Stimulated activated CD4-positive, alpha-beta T cell treated with anti-CD3 and anti-CD28 coated beads, Interleukin-4, amount 100 ng/mL, for 4 hours (primary cell): Measurements from ENCODE around the gene SPAG16.
"Not testable (repeated sequence)": the region's sequence is repeated elsewhere in the genome, so short reads cannot be mapped to it uniquely, and the experiment has no call there.

Experiments used
- DNase-seq, 2 experiments: peaks; one replicate each; pipeline ENCODE4 v3.0.0-alpha.2; 2020

Gene SPAG16

DNA sequence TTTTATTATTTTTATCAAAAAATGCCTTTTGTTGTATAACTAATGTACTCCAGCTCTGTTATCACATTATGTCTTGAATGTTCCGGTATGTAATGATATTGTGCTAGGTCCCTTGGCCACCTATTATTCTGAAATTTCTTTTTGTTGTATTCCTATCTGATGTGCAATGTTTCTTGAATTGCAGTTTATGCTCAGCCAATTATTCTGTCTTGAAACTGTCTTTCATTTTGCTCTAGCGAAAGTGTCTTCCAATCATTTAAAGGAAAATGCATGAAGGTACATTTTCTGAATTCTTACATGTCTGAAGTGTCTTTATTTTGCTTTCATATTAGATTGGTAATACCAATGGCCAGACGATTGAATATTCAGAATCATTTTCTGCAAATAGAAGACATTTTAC is 277.5 kb downstream of the SPAG16 start:
- DNase-seq = no peak

DNA sequence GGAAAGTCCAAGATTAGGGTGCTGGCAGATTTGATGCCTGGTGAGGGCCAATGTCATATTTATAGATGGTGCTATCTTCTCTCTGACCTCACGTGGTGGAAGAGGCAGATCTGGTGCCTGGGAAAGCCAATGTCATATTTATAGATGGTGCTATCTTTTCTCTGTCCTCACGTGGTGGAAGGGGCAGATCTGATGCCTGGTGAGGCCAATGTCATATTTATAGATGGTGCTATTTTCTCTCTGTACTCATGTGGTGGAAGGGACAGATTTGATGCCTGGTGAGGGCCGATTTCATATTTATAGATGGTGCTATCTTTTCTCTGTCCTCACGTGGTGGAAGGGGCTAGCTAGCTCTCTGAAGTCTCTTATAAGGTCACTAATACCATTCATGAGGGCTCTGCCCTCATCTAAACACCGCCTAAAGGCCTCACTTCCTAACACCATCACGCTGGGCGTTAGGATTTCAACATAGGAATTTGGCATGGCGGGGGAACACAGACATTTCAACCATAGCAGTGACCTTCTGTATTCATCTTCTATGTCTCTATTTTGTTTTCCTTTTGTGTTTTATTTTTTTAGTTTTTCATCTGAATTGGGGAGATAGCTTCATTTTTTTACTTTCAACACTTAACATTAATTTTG is 278.4 kb downstream of the SPAG16 start:
- DNase-seq = no peak

DNA sequence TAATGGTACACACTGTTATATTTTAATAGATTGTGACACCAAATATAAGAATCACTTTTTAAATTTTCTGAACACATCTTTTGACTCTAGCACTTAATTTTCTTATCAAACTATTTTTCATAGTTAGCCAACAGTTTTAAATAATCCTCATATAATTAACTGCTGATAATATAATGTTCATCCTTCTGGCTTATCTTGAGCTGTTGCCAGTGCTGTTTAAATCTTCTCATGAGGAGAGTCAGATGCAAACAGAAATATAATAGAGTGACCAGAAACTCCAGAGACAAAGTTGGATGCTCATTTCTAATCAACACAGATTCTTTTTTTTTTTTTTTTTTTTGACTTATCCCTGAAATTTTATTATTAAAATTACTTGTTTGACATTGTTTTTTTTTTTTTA is 282.6 kb downstream of the SPAG16 start:
- DNase-seq = no peak

DNA sequence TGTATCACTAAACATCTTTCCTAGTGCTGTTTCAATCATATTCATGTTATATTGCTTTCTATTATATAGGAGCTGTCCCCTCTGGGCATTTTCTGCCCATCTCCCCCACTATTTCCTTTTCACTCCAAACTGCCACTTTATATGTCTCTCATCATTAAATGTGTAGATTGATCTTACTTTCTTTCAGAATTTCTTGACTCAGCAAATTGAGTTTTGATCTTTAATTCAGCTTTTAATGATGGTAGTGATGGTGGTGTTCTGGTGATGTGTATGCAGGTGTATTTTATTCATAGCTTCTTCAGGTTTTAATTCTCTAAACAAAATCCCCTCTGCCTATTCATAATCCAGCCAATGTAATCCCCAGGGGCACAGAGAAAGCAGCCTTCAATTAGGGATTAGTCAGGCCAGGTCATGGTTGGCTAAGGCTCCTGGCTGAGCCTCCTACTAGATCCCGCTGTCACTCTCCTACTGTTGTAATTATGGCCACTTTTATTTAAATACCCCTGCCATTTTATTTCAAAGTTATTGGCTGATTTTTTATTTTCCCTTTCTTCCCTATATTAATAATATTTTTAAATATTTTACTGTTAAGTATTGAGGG is 325.4 kb downstream of the SPAG16 start:
- no peak for DNase-seq

DNA sequence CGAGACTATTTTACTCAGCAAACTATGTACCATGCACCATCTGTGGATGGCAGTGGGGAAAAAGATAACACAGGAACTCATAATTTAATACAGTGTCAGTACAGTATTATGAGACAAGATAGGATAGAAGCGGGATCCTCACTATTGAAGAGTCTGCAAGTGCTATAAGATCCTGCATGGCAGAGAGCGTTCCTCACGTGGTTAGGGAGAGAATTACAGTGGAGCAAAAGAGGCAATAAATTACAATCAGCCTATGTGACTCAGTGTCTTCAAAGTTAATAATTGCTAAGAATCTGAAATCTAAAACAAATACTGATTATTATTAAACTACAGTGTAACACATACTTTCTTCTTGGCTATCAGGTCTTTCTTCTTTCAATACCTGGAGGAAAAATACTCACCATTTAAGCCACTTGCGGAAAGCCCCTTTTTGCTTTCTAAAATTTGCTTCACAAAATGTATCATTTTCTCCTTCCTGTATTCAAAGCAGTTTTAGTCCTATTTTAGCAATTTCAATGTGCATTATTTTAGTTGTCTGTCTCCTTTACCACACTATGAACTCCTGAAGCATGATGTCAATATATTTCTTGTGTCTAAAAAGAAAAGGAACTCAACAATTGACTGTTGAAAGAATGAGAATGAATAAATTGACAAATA is 342.9 kb downstream of the SPAG16 start:
- no peak for DNase-seq

DNA sequence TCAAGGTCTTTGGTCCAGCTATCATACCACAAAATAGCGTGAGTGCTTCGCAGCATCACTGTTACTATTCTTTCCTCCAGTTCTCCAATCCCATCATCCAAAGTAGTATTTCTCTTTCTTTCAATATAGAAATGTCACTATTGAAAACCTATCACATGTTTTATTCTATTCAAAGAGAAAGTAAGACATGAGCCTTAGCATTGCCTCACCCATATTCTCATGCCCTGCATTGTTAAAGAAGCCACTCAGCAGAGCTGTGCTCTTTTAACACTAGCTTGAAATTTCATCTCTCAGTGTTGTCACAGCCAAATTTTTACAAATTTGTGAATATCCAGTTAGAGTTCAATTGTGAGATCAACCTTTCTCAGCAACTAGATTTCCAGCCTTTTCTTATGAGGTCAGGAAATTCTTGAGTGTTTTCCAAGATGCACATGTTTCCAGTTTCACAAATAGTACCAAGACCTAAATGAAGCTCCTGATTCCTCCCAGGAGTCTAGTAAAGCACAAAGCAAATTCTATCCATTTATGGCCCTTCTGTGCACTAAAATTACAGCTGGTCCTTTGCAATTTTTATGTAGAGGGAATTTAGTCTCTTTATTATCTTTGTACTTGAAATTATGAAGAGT is 343.7 kb downstream of the SPAG16 start:
- DNase-seq = no peak

DNA sequence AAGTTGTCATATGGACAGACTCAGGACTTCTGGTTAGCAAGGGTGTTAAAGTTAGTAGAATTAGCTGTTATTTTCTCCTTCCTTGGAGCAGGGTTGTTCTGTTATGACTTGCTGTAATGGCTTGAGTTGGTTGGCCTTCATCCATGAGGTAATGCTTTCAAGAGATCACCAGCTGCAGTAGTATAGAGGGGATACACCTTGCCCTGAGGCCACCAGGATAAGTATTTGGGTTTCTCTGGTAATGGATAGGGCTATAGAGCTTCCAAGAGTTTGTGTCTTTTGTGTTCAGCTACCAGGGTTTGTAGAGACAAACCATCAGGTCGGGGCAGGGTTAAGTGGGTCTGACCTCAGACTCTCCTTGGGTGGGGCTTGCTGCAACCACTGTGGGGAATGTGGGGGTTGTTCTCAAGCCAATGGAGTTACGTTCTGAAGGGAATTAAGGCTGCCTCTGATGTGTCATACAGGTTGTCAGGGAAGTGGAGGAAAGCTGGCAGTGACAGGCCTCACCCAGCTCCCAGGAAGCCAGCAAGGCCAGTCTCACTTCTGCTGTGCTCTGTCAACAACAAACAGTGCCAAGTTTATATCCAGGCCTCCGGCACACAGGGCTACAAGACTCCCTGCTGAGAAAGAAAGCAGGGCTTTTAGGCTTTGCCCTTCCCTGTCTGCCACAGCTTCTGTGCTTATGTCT is 356.6 kb downstream of the SPAG16 start:
- no peak for DNase-seq

DNA sequence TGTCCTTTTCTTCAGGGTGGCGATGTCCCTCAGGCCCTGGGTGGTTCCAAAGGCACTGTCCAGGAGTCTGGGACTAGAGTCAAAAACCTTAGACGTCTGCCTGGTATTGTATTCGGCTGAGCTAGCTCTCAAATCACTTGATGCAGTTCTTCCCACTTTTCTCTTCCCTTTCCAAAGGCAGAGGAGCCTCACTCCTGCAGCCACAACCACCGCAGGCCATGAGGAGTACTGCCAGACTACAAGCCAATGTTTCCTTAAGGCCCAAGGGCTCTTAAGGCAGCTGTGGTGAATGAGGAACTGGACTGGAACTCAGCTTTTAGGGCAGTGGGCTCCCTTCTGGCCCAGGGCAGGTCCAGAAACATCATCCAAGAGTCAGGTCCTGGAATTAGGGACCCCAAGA is 360.7 kb downstream of the SPAG16 start:
- DNase-seq = no peak

DNA sequence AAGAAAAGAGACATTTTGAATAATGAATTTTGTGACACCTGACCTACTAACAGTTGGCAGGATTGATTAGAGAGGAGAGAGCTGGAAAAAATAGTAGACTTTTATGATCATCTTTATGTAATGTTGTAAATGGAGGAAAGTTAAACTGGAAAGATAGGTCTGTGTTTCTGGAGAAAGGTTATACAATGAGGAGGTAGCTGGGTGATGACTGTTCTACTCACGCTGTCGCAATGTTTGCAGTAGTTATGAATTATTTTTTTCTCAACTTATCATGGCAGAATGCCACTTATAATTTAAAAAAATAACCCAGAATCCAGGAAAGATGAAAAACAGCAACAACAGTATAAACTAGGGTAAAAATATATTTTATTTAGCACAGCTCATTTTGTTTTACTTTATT is 364.9 kb downstream of the SPAG16 start:
- no peak for DNase-seq

DNA sequence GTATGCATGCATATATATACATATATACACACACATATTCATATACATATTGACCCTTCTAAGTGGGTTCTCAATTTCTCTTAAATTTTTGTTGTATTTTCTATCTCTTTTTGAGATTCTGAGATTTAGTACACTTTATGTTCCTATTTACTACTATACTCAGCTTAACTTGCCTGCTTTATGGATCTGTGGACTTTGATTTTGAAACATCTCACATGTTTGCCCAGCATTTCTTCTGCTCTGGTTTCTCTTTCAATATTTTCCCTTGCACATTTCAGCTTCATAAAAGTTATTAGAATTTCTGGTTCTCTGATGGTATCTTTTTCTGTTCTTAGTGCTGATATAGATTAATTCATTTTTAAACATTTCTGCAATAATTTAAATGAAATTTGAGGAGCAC is 380.6 kb downstream of the SPAG16 start:
- DNase-seq = no peak

DNA sequence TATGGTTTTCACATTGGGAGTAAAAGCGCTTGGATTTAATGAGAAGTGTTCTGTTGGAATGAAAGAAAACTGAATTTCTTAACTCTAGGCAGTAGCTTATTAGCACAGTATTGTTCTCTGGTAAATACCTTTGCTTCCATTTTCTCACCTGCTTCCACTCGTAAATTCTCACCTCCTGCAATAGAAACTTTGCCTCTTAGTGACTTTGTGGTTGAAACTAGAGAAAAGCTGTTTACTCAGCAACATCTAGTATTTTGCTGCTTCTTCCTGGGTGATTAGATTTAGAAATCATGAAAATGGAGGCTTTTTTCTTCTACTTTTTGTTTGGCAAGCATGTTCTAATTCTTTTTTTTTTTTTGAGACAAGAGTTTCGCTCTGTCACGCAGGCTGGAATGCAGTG is 385.4 kb downstream of the SPAG16 start:
- no peak for DNase-seq

DNA sequence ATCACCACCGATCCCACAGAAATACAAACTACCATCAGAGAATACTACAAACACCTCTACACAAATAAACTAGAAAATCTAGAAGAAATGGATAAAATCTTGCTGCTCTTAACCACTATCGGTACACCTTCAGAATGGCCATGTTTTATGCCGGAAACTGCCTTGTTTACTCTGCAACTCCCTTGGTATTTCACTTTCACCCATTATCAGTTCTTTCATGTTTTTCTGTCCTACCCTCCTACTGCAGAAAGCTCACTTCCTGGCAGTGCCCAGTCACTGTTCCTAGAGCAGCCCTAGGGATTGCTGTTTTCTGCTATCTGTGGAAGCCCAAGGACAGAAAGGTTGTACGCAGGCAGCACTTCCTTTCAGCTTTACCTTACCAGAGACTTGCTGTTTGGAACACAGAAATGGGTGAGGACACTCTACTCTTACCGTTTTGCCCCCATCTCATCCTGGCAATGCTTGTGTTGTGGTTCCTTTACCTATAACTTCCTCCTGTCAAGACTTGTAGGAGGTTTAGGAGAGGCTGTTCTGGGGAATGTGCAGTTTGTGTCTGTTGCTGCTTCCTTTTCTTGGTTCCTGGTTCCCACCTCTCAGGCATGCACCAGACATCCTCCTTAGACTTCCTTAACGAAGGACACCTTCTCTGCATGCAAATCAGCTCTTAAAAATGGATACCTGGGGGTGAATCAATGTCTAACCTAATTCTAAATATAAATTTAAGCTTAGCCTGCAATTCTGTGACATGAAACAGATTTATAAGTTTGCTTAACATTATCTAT is 394.4 kb downstream of the SPAG16 start:
- DNase-seq = no peak

DNA sequence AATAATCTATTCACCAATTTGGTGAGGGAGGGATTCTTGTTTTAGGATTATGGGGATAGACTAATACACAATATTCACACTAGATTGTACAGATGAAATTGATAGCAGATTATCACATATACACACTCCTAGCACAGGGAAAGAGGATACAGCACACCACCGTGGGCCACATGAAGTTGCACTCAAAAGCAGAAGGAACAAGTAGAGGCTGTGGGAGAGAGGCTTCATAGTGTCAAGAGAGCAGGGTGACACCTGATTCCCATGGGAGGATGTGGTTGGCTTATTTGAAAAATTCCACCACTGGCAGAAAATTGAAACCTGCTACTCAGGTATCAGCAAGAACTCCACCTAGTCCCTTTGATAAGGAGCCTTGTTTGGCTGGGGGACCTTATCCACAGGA is 395.6 kb downstream of the SPAG16 start:
- no peak for DNase-seq

DNA sequence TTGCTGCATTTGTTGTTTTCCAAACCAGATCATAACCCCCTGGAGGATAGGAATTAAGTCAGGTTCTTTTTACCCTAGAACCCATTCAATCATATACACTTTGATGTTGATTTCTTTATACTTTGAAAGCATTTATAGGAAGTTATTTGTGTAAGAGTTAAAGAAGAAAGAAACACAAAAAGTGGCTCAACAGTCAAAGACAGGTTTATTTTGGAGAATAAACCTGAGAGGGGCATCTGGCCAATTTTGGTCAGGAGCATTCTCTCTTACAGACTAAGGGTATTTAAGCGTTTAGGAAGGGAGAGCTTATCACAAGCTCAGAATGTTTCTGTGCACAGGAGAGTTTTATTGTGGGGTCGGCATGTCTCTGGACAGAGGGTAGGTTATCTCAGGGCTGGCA is 398.0 kb downstream of the SPAG16 start:
- no peak for DNase-seq

DNA sequence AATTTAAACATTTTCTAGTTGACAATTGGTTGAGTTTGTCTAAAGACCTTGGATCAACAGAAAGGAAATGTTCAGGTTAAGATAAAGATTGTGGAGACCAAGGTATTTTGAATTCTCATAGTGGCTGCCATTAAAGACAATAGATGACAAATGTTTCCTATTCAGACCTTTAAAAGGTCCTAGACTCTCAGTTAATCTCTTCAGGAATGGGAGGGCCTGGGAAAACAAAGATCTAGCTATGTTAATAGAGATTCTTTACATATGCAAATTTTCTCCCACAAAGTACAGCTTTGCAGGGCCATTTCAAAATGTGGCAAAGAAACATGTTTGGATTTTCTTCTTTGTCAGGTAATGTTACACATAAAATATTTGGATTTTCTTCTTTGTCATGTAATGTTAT is 403.9 kb downstream of the SPAG16 start:
- DNase-seq = no peak

DNA sequence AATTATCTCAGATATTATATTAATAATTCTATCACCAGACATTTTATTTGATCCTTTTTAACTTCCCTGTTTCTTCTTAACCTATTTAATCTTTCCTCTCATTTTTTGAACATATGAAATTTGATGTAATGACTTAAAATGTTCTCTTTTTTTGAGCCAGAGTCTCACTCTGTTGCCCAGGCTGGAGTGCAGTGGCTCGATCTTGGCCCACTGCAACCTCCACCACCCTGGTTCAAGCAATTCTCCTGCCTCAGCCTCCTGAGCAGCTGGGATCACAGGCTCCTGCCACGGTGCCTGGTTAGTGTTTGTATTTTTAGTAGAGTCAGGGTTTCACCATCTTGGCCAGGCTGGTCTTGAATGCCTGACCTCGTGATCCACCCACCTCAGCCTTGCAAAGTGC is 404.6 kb downstream of the SPAG16 start:
- DNase-seq = not testable (repeated sequence)

DNA sequence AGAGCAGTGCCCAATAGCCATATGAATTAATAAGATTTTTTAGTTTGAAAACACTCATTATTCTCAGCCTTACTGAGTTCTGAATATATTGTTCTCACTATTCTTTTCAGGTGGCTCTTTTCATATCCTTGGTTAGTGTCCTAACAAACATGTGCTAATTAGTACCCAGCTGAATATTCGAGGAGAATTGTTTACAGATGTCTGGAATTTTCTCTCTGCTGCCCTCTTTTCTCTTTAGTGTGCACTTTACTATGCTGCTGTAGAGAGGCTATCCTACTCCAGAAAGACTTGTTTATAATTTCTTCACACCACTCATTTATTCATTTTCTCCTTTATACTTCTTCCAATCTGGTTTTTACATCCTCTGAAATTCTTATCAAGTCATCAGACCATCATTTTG is 405.3 kb downstream of the SPAG16 start:
- DNase-seq = no peak

DNA sequence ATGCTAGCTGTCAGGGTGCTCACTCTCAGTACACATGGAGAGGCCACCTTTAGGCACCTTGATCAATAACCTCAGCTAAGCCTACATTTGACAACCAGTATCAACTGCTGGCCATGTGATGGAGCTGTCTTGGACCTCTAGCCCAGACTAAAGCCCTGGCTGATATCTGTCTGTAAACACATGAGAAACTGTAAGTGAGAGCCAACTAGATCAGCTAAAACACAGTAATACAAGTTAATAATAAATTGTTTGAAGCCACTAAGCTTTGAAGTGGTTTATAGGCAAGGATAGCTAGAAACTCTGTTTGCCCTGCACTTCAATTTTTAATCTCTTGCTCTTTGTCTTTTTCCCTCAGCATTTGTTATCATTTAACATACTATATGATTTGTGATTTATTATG is 407.1 kb downstream of the SPAG16 start:
- no peak for DNase-seq

DNA sequence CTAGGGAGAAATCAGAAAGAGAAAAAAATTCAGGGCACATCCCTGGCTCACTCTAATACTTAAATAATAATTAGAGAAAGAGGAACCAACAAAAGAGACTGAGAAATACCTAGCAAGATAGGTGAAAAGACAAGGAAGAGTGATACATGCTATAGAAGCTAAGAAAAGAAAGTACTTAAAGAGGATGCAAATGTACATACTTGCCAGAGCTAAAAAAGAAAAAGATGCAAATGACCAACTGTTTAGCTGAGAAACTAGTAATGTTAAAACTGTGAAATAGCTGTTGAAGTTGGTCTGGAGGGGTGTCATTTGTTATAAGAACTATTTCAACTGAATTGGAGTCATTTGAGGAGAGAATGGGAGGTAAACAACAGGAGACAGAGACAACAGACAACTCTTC is 412.2 kb downstream of the SPAG16 start:
- DNase-seq = no peak

DNA sequence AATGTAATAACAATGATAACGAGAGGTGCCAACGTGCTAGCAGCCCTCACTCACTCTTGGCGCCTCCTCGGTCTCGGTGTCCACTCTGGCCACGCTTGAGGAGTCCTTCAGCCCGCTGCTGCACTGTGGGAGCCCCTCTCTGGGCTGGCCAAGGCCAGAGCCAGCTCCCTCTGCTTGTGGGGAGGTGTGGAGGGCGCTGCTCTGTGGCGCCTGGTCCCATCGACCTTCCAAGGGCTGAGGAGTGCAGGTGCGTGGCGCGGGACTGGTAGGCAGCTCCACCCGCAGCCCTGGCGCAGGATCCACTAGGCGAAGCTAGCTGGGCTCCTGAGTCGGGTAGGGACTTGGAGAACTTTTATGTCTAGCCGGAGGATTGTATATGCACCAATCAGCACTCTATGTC is 417.1 kb downstream of the SPAG16 start:
- not testable (repeated sequence) for DNase-seq

DNA sequence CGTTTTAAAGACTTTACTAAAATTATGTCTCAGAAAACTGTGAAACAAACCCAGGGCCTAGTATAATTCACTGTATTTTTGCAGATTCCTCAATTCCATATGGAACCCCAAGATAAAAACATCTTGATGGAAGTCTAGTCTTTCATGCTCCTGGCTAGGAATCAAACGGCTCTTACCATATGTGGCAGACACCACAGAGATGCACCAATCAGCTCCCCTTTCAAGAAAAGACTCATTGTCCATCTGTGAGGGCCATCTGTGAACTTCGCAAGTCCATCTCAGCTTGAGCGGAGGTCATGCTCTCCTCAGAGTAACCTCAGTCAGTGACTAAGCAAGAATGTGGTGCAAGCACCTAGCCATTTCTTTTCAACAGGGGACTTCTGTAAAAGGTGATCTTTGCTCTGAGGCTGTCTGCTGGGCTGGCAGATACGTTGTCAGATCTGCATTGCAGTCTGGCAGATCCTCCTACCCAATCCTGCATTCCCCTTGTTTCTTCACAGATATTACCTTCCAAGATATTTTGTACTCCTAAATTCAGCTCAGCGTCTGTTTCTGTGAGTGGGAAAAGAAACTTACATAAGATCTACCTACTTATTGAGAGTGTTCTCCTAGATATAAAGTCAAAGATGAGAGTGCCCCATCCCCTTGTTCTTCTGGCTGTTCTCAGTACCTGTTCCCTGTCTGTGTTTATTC is 419.3 kb downstream of the SPAG16 start:
- DNase-seq = no peak

DNA sequence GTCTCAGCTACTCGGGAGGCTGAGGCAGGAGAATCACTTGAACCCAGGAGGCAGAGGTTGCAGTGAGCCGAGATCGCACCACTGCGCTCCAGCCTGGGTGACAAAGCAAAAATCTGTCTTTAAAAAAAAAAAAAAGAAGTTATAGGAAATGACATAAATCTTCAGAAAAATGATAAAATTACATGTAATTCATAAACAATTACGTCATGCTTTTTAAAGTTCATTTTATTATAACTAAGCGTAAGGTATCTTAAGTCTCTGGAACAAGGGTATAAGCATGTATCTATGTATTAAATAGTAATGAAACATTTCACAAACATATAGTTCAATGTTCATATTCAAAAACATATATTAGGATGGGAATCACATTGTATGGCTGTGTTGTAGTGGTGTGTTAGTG is 425.9 kb downstream of the SPAG16 start:
- DNase-seq = no peak
